HG03457 (cell line): ENCODE results near the gene HYOU1.
"Not testable (repeated sequence)": the region's sequence is repeated elsewhere in the genome, so short reads cannot be mapped to it uniquely, and the experiment has no call there.

Experiments used
- ATAC-seq: cut with Tn5 transposase; IDR thresholded peaks from one replicate; pipeline ENCODE4 v1.9.1; 2021; ENCODE audit warnings: moderate number of reproducible peaks; ENCODE audit not compliant: unreplicated experiment

HYOU1 gene

DNA sequence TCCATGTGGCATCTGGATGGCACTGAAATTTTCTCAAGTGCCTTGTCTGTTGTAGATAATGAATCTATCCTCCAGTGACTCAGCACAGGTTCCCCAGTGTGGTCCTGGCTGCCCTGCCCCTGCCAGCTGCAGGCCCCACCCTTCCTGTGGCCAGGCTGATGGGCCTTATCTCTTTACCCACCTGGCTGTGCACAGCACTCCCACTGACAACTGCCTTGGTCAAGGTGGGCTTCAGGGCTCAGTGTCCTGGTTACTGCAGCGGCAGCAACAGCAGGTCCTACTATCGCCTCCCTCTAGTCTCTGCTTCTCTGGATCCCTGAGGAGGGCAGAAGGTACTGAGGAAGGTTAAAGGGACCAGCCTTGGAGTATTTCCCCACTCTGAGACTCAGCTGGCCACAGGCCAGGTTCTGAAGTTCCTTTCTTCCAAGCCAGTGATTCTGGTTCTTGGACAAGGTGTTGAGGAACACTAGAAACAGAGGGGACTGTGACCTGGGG lies 30.8 kb upstream of the HYOU1 start:
- ATAC-seq = no peak

DNA sequence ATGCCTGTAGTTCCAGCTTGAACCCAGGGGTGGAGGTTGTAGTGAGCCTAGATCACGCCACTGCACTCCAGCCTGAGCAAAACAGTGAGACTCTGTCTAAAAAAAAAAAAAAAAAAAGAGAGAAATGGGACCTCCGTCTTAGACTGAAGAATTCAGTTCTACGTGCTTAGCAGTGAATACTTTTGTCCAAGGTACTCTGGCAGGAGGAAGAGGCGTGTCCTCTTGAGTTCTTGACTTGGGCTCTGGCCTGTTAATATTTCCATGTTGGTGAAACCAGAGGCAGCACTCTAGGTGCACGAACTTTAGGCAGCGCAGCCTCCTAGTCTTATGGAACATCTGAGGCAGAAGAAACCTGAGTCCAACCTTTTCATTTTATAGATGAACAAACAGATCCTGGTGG lies 30.1 kb upstream of the HYOU1 start:
- ATAC-seq = no peak

GRCh38 chr11:119085437-119085847 lies 28.4 kb upstream of the HYOU1 start:
- ATAC-seq = peak; percentile 5

- peak; percentile 79 for ATAC-seq
Measured at GRCh38 chr11:119084663-119085436, 27.8 kb upstream of the HYOU1 start, which contains the start of gene HMBS. TSS of gene HMBS (plus strand) at chr11:119084881. CDS start at chr11:119085034, 153 bp downstream.

GRCh38 chr11:119081682-119082260 lies 24.8 kb upstream of the HYOU1 start:
- no peak for ATAC-seq

GRCh38 chr11:119078675-119079420 lies 21.8 kb upstream of the HYOU1 start:
- no peak for ATAC-seq

DNA sequence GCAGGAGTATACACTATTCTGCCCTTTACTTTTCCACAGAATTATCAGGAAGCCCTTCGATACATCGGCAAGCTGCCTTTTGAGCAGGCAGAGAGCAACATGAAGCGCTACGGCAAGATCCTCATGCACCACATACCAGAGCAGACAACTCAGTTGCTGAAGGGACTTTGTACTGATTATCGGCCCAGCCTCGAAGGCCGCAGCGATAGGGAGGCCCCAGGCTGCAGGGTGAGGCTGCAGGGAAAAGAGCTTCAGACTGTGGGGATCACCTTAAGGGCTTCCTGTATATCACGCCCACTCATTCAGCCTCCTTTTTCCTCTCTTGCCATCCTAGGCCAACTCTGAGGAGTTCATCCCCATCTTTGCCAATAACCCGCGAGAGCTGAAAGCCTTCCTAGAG lies 20.8 kb upstream of the HYOU1 start:
- ATAC-seq = no peak

DNA sequence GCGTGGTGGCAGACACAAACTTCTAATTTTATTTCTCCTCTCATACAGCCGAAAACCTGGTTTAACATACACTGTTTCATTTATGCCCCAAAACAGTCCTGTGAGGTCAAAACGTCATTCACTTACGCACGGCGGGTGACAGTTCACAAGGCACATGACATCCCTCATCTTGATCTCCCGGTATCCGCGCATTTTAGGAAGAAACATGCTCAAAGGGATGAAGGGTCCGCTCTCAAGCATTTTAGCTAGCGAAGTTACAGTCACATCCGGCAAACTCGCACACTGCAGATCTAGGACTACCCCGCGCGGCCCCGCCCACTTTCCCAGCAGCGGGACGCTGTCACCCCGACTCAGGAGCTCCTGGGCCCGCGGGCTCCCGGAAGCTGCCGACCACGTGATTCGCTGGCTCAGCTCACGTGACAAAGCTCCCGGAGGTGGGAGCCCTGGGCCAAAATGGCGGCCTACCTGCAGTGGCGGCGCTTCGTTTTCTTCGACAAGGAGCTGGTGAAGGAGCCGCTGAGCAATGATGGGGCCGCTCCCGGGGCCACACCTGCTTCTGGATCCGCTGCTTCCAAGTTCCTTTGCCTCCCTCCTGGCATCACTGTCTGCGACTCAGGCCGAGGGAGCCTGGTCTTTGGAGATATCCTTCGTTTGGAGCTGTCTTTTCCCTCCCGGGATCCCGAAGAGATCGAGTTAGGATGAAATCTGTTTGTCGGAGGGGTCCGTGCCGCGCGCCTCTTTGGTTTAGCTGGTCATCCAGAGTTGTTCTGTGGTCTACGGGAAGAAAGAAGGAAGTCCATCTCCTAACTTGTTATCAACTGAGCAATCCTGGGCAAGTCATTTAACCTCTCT lies 10.6 kb upstream of the HYOU1 start, which contains the start of gene VPS11:
VPS11 (plus strand) TSS at position 448 of the 852 bp plus-strand sequence; CDS start at position 454, 6 bp downstream.
- ATAC-seq = peak; percentile 68

- no peak for ATAC-seq
Measured at GRCh38 chr11:119065369-119065768, 8.4 kb upstream of the HYOU1 start.

GRCh38 chr11:119062779-119063178 lies 5.8 kb upstream of the HYOU1 start:
- ATAC-seq = no peak

DNA sequence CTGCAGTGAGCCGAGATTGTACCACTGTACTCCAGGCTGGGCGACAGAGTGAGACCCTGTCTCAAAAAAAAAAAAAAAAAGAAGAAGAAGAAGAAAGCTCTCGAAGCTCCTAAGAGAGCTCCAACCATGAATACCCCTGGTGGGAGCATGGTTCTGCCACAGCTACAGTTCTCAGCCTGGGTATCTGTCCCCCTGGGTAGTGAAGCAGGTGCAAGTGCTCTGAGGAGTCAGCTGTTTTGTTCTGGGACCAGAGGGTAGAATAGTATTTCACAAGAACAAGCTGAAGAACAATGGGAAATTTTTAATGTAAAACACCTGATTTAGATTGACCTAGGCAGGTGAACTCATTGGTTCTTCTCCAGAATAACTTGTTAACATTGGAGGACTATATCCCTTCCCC lies 4.3 kb upstream of the HYOU1 start:
- ATAC-seq = no peak

GRCh38 chr11:119059128-119059527 lies 2.1 kb upstream of the HYOU1 start:
- ATAC-seq = not testable (repeated sequence)

DNA sequence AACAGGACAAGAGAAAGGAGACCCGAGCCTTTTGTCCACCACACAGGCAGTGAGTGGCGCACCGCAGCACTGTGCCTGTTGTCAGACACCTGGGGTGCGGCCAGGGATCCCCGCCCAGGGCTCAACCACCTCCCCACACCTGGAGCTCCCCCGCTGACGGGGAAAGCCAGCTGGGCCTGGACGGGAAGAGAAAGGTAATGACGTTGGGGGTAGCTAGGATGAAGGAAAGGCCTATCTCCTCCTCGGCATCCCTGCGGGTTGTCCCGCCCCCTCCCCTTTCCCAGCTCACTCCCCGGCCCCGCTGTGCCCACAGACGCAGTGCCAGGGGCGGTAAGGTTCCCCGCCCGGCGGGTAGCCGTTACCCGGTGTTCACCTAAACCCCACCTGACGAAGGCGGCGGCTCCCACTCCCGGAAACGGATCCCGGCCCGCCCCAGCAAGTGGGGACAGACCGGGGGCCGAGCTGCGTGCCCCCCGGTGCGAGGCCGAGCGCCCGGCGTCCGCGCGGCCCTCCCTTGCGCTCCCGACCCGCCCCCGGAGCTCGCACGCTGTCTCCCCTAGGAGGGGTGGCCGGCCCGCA lies 495 bp downstream of the HYOU1 start:
- peak; percentile 11 for ATAC-seq

DNA sequence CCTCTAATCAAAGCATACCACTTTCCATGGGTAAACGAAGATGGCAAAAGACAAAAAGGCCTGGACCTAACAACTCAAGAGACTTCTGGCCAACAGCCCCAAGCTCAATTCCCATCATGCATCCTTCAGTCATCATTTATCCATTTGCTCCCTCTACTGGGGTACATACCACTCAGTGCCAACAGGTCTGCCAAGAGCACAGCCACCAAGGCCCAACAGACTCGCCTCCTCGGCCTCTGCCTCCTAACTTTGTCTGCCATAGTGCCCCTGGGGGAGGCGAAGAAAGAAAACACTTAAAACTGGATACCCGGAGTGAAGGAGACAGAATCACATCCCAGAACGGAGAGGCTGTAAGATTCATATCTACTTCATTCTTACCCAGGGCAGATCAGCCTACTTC lies 1.1 kb downstream of the HYOU1 start:
- ATAC-seq = no peak

DNA sequence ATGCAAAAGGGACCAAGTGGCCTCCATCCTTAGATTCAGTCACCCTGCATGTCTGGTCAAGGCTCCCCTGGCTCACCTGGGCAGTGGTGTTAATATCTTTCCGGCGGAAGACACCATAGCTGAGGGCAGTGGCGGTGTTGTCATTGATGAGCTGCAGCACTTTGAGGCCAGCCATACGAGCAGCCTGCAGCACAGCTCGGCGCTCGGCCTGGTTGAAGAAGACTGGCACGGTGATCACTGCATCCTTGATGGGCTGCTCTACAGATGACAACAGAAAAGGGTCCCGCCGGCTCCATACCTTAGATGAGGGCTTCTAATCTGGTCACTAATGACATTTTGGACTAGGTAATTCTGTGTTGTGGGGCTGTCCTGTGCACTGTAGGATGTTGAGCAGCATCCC lies 2.6 kb downstream of the HYOU1 start:
- no peak for ATAC-seq

GRCh38 chr11:119052163-119052814 lies 4.7 kb downstream of the HYOU1 start:
- no peak for ATAC-seq

GRCh38 chr11:119051440-119052162 lies 5.4 kb downstream of the HYOU1 start:
- peak; percentile 52 for ATAC-seq

DNA sequence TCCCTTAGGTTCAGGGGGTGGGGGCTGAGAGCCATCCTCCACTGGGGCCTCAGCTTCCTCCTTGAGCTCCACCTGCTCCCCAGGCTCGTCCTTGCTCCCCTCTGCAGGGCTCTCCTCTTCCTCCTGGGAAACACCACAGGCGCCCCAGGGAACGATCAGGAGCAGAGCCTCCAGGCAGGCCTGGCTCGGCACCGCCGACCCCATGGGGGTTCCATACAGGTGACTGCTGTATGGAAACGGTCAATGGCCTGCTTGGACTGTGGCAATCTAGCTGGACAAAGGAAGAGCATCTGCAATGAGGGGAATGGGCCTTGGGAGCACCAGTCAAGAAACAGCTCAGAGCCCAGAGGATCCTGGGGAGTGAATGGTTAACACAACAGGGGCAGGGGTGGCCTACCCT lies 7.9 kb downstream of the HYOU1 start:
- ATAC-seq = no peak

DNA sequence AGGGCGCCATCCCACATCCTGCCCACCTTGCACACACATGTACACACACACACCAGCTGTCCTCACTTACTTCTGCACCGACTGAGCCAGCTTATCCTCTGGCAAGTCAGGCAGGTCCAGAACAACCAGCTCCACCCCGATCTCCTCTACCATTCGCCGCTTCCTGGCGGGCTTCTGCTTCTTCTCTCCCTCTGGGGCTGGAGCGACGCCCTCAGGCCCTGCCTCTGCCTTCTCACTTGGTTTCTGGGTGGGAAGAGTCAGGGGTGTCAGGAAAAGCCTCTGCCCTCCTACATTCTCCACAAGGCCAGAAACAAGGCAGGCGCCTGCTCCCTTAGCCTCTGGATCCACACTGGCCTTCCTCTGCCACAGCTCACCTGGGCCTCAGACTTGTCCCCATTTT lies 8.4 kb downstream of the HYOU1 start:
- ATAC-seq = no peak
